Choroid plexus epithelial cell (primary cell): Measurements from ENCODE around the gene RBMS1.

Source experiments
- DNase-seq: peaks from one replicate; pipeline ENCODE4 v3.0.0-alpha.2; 2010; ENCODE audit warnings: low read depth
- H3K4me3 ChIP-seq: 2 replicates; pipeline ENCODE4 v1.5.1; 2011; ENCODE audit warnings: low read depth, mild to moderate bottlenecking, control low read depth, low read length, moderate library complexity
- TF ChIP-seq, protein P1 (sequence below): conservative IDR thresholded peaks from 2 replicates; pipeline ENCODE4 v1.5.1; 2011; ENCODE audit warnings: low read depth, mild to moderate bottlenecking, control low read depth, inconsistent platforms, low read length, moderate library complexity

The RBMS1 gene

DNA sequence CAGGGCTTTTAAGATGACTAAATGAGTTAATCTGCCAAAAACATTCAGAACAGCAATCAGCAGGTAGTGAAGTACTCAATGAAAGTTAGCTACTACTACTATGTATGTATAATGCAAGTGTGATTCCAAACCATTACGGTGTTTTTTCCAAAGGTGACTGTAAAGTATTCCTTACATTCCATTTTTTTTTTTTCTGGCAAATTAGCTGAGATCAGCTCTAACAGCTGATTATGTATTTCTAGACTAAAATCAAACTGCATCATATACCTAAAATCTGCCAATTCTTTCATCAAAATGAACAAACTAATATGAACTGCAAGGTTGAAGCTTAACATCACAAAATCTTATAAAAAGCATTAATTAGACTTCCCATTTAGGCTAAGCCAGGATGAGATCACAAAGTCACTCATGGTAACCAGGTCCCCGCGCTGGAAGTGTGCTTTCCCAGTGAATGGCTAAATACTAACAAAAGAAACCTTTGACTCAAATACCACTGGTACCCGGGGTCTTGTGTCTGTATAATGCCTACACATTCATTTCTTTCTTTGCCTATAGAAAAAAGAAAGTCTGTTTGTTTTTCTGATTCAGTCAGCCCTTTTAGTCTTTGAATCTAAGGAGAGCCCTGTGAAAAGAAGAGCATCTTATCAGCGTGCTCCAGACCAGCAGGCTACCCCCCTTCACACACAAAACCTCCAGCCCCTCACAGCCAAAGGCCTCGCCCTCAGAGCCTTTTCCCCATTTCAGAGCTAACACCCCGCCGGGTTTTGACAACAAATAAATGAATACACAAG is 88.3 kb downstream of the RBMS1 start:
- H3K4me3 ChIP-seq = peak overlapping the region; percentile 60
- TF ChIP-seq, protein P1, sequence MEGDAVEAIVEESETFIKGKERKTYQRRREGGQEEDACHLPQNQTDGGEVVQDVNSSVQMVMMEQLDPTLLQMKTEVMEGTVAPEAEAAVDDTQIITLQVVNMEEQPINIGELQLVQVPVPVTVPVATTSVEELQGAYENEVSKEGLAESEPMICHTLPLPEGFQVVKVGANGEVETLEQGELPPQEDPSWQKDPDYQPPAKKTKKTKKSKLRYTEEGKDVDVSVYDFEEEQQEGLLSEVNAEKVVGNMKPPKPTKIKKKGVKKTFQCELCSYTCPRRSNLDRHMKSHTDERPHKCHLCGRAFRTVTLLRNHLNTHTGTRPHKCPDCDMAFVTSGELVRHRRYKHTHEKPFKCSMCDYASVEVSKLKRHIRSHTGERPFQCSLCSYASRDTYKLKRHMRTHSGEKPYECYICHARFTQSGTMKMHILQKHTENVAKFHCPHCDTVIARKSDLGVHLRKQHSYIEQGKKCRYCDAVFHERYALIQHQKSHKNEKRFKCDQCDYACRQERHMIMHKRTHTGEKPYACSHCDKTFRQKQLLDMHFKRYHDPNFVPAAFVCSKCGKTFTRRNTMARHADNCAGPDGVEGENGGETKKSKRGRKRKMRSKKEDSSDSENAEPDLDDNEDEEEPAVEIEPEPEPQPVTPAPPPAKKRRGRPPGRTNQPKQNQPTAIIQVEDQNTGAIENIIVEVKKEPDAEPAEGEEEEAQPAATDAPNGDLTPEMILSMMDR = no peak
- DNase-seq = no peak

DNA sequence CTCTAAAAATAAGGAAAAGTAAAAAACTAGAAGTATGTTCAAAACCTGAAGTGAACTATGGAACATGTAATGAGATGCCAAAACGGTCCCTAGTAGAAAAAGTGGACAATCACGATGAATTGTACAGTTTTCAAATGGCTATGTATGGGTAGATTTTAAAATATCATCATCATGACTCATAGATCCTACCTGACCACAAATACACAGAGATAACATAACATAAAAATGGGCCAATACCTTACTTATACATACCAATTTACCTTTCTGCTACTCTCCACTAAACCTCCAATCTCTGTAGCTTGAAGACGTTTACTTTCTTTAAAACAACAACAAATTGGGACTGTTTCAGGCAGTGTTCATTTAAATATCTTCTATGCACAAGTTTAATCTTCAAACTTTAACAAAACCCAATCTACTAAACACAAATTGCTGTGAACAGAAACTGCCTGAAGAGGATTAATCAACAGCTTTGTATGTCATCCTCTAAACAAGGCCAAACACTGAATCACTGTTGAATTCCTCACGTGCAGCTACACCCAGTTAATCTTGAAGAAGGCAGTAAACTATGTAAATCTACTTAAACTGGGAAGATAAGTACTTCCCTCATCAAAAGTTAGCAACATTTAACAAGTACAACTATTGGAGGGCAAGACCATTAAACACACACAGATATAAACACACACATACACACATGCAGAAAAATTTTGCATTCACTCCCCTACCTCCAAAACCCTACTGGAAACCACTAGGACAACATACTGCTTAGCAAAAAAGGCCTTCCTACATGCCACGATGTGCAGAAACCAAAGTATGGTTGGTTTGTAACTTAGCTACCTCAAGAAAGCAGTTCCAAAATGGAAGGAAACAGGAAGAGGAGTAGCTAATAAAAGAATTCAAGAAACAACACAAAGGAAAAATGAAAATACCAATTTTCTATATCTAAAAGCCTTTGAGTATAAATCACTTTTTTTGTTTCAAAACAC is 90.3 kb downstream of the RBMS1 start:
- TF ChIP-seq, protein P1 = no peak
- DNase-seq = no peak
- H3K4me3 ChIP-seq = no peak overlapping the region

DNA sequence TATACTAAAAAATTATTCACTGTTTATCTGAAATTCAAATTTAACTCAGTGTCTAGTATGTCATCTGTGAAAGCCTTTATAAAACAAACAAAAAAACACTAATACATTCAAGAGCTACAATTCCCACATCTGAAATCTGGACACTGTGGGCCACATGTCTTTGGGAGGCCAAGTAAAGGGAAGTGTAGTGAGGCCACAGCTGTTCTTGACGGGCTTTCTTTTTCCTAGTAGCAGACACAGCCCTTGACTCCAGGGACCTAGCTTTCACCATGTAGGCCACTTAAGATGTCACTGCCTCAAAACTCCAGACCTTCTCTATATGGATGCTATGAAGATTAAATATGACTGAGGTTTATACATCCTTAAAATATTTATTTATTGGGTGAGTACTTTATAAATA is 91.1 kb downstream of the RBMS1 start:
- DNase-seq = no peak
- H3K4me3 ChIP-seq = no peak overlapping the region
- TF ChIP-seq, protein P1 = no peak

DNA sequence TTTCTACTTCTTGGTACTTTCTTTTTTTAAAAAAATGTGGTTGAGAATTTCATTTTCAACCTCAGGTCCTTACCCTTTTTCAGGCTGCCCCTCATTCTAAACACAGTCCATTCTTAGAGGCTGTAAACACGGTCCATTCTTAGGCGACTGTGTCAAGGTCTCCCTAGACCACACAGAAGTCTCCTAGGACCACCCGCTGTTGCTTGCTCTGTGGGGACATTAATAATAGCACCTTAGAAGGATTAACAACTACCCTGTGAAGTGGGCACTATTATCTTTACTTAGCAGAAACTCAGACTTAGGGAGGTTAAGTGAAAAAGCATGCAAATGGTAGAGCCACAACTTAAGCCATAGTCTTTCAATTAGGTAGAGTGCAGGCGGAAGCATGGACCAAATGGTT is 91.7 kb downstream of the RBMS1 start:
- TF ChIP-seq, protein P1 = no peak
- no peak for DNase-seq
- H3K4me3 ChIP-seq = no peak overlapping the region

DNA sequence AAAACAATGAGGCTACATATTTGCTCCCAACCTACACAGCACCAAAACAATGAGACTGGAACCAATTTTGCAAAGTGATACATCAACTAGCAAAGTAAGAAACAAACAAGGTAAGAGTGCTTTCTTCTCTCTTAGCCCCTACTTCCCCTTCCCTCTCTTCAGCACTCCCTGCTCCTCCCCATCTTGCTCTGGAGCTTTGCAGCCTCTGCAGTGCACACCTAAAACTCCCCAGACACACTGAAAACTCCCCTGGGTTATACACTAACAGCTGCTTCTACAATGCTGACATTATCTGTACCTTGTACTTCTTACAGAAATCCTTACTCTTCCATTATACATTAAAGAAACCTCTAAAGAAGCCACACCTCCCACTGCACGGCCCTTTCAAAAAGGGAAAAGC is 93.7 kb downstream of the RBMS1 start:
- no peak overlapping the region for H3K4me3 ChIP-seq
- TF ChIP-seq, protein P1 = no peak
- DNase-seq = no peak

DNA sequence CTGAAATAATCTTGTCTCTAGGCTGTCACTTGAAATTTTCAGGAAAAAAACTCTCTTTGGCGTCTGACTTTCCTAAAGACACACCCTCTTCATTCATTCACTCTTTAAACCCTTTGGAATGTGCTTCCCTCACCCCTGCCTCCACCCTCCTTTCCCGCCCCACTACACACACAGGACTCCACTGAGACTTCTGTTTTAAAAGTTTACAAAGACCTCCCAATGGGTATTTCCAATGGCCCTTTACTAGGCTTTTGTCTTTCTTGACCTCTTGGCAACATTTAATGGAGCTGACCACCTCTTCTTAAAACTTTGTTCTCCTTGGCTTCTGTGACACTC is 96.1 kb downstream of the RBMS1 start:
- TF ChIP-seq, protein P1 = no peak
- H3K4me3 ChIP-seq = no peak overlapping the region
- no peak for DNase-seq

DNA sequence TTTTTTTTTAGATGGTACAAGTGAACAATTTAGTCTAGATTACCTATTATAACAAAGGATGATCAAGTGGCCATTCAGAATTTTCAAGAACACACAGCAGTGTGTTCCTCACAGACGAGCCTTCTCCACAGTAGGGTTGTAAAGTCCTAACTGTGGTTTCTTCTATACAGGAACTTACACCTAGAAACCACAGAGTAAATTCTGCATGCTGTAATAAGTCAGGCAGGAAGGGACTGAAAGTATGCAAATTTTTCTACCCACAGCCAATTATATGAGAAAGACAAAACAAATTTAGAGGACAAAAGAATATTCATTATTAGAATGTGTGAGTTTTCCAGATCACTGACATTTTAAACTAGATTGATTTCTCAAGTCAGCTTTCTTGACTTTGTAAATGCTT is 99.5 kb downstream of the RBMS1 start:
- no peak for DNase-seq
- no peak overlapping the region for H3K4me3 ChIP-seq
- TF ChIP-seq, protein P1 = no peak
